HG03064 (cell line): ENCODE results near the gene CCDC73.
"Not testable (repeated sequence)": the region's sequence is repeated elsewhere in the genome, so short reads cannot be mapped to it uniquely, and the experiment has no call there.

ENCODE experiments used
- ATAC-seq: cut with Tn5 transposase; IDR thresholded peaks from one replicate; pipeline ENCODE4 v1.9.1; 2021; ENCODE audit warnings: low read depth; ENCODE audit not compliant: unreplicated experiment

CCDC73 gene

GRCh38 chr11:32809313-32809712 lies 14.9 kb upstream of the CCDC73 start:
- ATAC-seq: peak; percentile 86

- no peak for ATAC-seq
Measured at GRCh38 chr11:32796425-32796824, 2.0 kb upstream of the CCDC73 start.

GRCh38 chr11:32792948-32793475 lies 1.4 kb downstream of the CCDC73 start:
- peak; percentile 84 for ATAC-seq

GRCh38 chr11:32792111-32792947 lies 2.1 kb downstream of the CCDC73 start:
- peak; percentile 14 for ATAC-seq

GRCh38 chr11:32790916-32791315 lies 3.5 kb downstream of the CCDC73 start:
- ATAC-seq: no peak

- no peak for ATAC-seq
Measured at GRCh38 chr11:32786811-32787210, 7.7 kb downstream of the CCDC73 start.

- no peak for ATAC-seq
Measured at GRCh38 chr11:32785262-32785661, 9.2 kb downstream of the CCDC73 start.

GRCh38 chr11:32781721-32782120 lies 12.7 kb downstream of the CCDC73 start:
- ATAC-seq: no peak

GRCh38 chr11:32780839-32781238 lies 13.6 kb downstream of the CCDC73 start:
- not testable (repeated sequence) for ATAC-seq

GRCh38 chr11:32779136-32779535 lies 15.3 kb downstream of the CCDC73 start:
- ATAC-seq: no peak

- ATAC-seq: no peak
Measured at GRCh38 chr11:32775908-32776307, 18.6 kb downstream of the CCDC73 start.

- ATAC-seq: no peak
Measured at GRCh38 chr11:32774081-32774480, 20.4 kb downstream of the CCDC73 start.

GRCh38 chr11:32772731-32773130 lies 21.7 kb downstream of the CCDC73 start:
- no peak for ATAC-seq

GRCh38 chr11:32761774-32762173 lies 32.7 kb downstream of the CCDC73 start:
- ATAC-seq: not testable (repeated sequence)

- ATAC-seq: no peak
Measured at GRCh38 chr11:32758291-32758690, 36.2 kb downstream of the CCDC73 start.

GRCh38 chr11:32753181-32753580 lies 41.3 kb downstream of the CCDC73 start:
- ATAC-seq: not testable (repeated sequence)

- ATAC-seq: no peak
Measured at GRCh38 chr11:32752001-32752400, 42.5 kb downstream of the CCDC73 start.

- no peak for ATAC-seq
Measured at GRCh38 chr11:32751381-32751780, 43.1 kb downstream of the CCDC73 start.

- ATAC-seq: no peak
Measured at GRCh38 chr11:32729976-32730375, 64.5 kb downstream of the CCDC73 start.

GRCh38 chr11:32723332-32723731 lies 71.1 kb downstream of the CCDC73 start:
- ATAC-seq: no peak

GRCh38 chr11:32722255-32722654 lies 72.2 kb downstream of the CCDC73 start:
- ATAC-seq: no peak

- no peak for ATAC-seq
Measured at GRCh38 chr11:32713496-32713895, 81.0 kb downstream of the CCDC73 start.
